ENCODE measurements around the gene MYLK3. TPM values are rescaled to one million over a fixed set of nuclear protein-coding genes. Genes with fewer than 3 reads are reported as not detected.

The MYLK3 gene
- total and polyA plus RNA-seq, 2 of the 4 experiments (the other 2 are of a cell fraction): under 0.01 to 0.03 TPM

- no peaks in the 10 kb centered on the region for H3K79me1 ChIP-seq (ENCODE audit: low read depth in 1 of 2, low read length in 2 of 2)
- H2AK5ac ChIP-seq (ENCODE audit: low read depth, low read length): no peak overlapping the region
- no peak overlapping the region for H2AFZ ChIP-seq (replicated peaks; ENCODE audit: low read length, poor library complexity)
- no peak overlapping the region for H4K8ac ChIP-seq (ENCODE audit: low read depth in 2 of 2, low read length in 2 of 2)
- ChIA-PET CTCF (no interaction called here), POLR2A (ENCODE audit: unreplicated experiment) (no interaction called here)
- H4K91ac ChIP-seq (ENCODE audit: insufficient read depth, low read depth, low read length): no peak overlapping the region
- H3K9me1 ChIP-seq (ENCODE audit: insufficient read depth, low read length): no peaks in the 10 kb centered on the region
- no peak overlapping the region for H2BK20ac ChIP-seq (ENCODE audit: low read depth, low read length)
- dilution Hi-C loops (cut with HindIII; ENCODE audit: low sequenced_read_pairs, unreplicated experiment): no loop called here
- H3K27me3 ChIP-seq (ENCODE audit: control insufficient read depth, insufficient read depth, low read length): no peaks in the 10 kb centered on the region
- H4K5ac ChIP-seq (ENCODE audit: low read depth, low read length): no peak overlapping the region
- H3K56ac ChIP-seq (ENCODE audit: extremely low read depth, insufficient read depth, low read length): no peak overlapping the region
- no peak overlapping the region for H3K14ac ChIP-seq (replicated peaks; ENCODE audit: low read depth, low read length)
- H3K4me2 ChIP-seq (ENCODE audit: low read depth, low read length): no peak overlapping the region
- ATAC-seq (ENCODE audit: low read depth) (no peak), DNase-seq (no peak)
- BruUV-seq (replicated peaks): no TSS peak
- no peaks in the 10 kb centered on the region for H4K20me1 ChIP-seq (ENCODE audit: insufficient read depth, low read length)
- no peak overlapping the region for H3K18ac ChIP-seq (ENCODE audit: low read depth, low read length)
- no peak overlapping the region for H3K4ac ChIP-seq (ENCODE audit: low read depth, low read length)
- in situ Hi-C loops (cut with MboI; ENCODE audit: low sequenced_read_pairs): no loop called here
- H3K36me3 ChIP-seq (ENCODE audit: control insufficient read depth, insufficient read depth, low read length): no peaks in the 10 kb centered on the region
- TF ChIP-seq MXI1 (IDR thresholded peaks at IDR 0.05; ENCODE audit: borderline replicate concordance, low read depth, low read length) (no peak), POLR2A (IDR thresholded peaks at IDR 0.05; ENCODE audit: low read depth, low read length) (no peak), ELK1 (IDR thresholded peaks at IDR 0.05; ENCODE audit: borderline replicate concordance, low read depth, low read length) (no peak), BHLHE40 (IDR thresholded peaks at IDR 0.05; ENCODE audit: low read depth, low read length) (no peak), CTCF (conservative IDR thresholded peaks at IDR 0.05; ENCODE audit: low read depth, low read length) (no peak), CHD1 (IDR thresholded peaks at IDR 0.05; ENCODE audit: low read depth, low read length) (no peak), CEBPB (IDR thresholded peaks at IDR 0.05; ENCODE audit: low read depth, low read length) (no peak), SMC3 (IDR thresholded peaks at IDR 0.05; ENCODE audit: low read depth, low read length) (no peak), RAD21 (IDR thresholded peaks at IDR 0.05; ENCODE audit: low read length) (no peak), NFE2L2 (IDR thresholded peaks at IDR 0.05; ENCODE audit: low read depth, low read length) (no peak), MAFK (IDR thresholded peaks at IDR 0.05; ENCODE audit: low read depth, low read length) (no peak), FOS (IDR thresholded peaks at IDR 0.05; ENCODE audit: low read depth, low read length) (no peak), RFX5 (IDR thresholded peaks at IDR 0.05; ENCODE audit: low read depth, low read length) (no peak), RCOR1 (IDR thresholded peaks at IDR 0.05; ENCODE audit: insufficient replicate concordance, low read length) (no peak)
- no peak overlapping the region for H2BK15ac ChIP-seq (ENCODE audit: low read depth, low read length)
- H2BK5ac ChIP-seq (ENCODE audit: low read depth, low read length, poor library complexity, severe bottlenecking): no peak overlapping the region
- no peaks in the 10 kb centered on the region for H3K9me3 ChIP-seq (ENCODE audit: control insufficient read depth, insufficient read depth, low read length)
- H3K4me3 ChIP-seq (ENCODE audit: insufficient read depth, low read depth, low read length): no peak overlapping the region
- H3K27ac ChIP-seq (ENCODE audit: insufficient read depth, low read length): no peak overlapping the region
- WGBS, 2 experiments (ENCODE audit: extremely low coverage in 2 of 2, insufficient read length in 1 of 2): 83% methylated on average over 1 of the region's 2 CpGs; no CpG with 5 or more reads in 1 of the 2 experiments
- H2AK9ac ChIP-seq (replicated peaks; ENCODE audit: low read depth, low read length, poor library complexity): no peak overlapping the region
- H3K9ac ChIP-seq (ENCODE audit: low read depth, low read length): no peak overlapping the region
- no peak overlapping the region for H3K23ac ChIP-seq (ENCODE audit: low read depth, low read length)
- no peak overlapping the region for H2BK120ac ChIP-seq (ENCODE audit: low read depth, low read length)
- no peaks in the 10 kb centered on the region for H3K4me1 ChIP-seq (ENCODE audit: control insufficient read depth, insufficient read depth, low read length)
- intact Hi-C loops (cut with micrococcal nuclease): no loop called here
Observed at GRCh38 chr16:46717692-46718091, 30.5 kb downstream of the MYLK3 start.
